Sigmoid colon (tissue), 4 donors: ENCODE measurements around the gene NEK5.

Experiments
- EP300 ChIP-seq, 4 donors: sonication (generic); formaldehyde crosslinking; IDR thresholded peaks; one replicate each; pipeline ENCODE4 v1.6.1; 2017; ENCODE audit warnings: antibody characterized with exemption in 4 of 4
- POLR2A ChIP-seq, 2 donors: fragments of 450-650 bp; IDR thresholded peaks; one replicate each; pipeline ENCODE4 v1.6.1; 2016; ENCODE audit warnings: antibody characterized with exemption in 2 of 2, mild to moderate bottlenecking in 2 of 2, moderate library complexity in 2 of 2
- POLR2AphosphoS5 ChIP-seq, 4 donors: sonication (generic); formaldehyde crosslinking; IDR thresholded peaks; one replicate each; pipeline ENCODE4 v1.6.1; 2017; ENCODE audit warnings: antibody characterized with exemption in 4 of 4
- TF ChIP-seq, protein P1 (sequence below), 4 experiments: fragments of 450-650 bp in 3 of 4; fragments of 200-600 bp in 1 of 4; IDR thresholded peaks; one replicate each; pipeline ENCODE4 v1.5.1; 2016 to 2019; ENCODE audit warnings: antibody characterized with exemption in 4 of 4, mild to moderate bottlenecking in 3 of 4, moderate library complexity in 2 of 4

DNA sequence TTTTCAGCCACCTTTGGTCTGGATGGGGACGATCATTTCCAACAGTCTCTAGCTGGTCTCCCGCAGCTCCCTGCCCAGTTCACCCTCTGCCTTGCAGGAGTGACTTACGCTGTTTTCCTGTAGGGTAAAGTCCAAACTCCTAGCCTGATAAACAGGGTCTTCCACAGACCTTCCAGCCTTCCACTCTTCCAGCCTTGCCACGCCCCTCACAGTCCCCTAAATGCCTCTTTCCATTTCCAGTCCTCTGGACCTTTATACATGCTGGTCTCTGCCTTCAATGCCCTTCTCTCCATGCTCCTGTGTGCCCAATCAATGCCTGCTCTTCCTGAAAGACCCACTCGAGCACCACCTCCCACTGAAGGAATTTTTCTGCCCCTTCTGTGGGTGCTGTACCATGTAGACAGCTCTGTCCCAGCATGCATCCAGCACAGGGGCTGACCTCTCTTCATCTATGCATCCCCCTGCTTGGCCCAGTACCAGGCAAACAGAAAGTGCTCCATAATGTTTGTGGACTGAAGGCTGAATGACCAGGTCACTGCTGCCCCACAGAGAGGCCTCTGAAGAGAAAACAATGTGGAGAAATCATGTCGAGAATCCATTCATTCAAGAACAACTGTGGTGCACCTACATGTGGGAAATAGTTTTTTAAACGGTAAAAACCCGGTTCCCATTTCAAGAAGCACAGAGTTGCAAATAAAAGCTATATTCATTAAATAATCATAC lies 122.2 kb downstream of the NEK5 start:
- TF ChIP-seq POLR2A (IDR thresholded peaks at IDR 0.05) (no peak), POLR2AphosphoS5 (IDR thresholded peaks at IDR 0.05) (no peak), EP300 (IDR thresholded peaks at IDR 0.05) (no peak)
- TF ChIP-seq, protein P1, sequence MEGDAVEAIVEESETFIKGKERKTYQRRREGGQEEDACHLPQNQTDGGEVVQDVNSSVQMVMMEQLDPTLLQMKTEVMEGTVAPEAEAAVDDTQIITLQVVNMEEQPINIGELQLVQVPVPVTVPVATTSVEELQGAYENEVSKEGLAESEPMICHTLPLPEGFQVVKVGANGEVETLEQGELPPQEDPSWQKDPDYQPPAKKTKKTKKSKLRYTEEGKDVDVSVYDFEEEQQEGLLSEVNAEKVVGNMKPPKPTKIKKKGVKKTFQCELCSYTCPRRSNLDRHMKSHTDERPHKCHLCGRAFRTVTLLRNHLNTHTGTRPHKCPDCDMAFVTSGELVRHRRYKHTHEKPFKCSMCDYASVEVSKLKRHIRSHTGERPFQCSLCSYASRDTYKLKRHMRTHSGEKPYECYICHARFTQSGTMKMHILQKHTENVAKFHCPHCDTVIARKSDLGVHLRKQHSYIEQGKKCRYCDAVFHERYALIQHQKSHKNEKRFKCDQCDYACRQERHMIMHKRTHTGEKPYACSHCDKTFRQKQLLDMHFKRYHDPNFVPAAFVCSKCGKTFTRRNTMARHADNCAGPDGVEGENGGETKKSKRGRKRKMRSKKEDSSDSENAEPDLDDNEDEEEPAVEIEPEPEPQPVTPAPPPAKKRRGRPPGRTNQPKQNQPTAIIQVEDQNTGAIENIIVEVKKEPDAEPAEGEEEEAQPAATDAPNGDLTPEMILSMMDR (IDR thresholded peaks at IDR 0.05) = no peak
